Measurements from ENCODE around the gene MAP4K4. TPM values are rescaled to one million over a fixed set of nuclear protein-coding genes. Genes with fewer than 3 reads are reported as not detected.
"Not testable (repeated sequence)": the region's sequence is repeated elsewhere in the genome, so short reads cannot be mapped to it uniquely, and the experiment has no call there.

The MAP4K4 gene
- total and polyA plus RNA-seq, 2 donors from 2014 or later, result 8.4 to 62.8 TPM

DNA sequence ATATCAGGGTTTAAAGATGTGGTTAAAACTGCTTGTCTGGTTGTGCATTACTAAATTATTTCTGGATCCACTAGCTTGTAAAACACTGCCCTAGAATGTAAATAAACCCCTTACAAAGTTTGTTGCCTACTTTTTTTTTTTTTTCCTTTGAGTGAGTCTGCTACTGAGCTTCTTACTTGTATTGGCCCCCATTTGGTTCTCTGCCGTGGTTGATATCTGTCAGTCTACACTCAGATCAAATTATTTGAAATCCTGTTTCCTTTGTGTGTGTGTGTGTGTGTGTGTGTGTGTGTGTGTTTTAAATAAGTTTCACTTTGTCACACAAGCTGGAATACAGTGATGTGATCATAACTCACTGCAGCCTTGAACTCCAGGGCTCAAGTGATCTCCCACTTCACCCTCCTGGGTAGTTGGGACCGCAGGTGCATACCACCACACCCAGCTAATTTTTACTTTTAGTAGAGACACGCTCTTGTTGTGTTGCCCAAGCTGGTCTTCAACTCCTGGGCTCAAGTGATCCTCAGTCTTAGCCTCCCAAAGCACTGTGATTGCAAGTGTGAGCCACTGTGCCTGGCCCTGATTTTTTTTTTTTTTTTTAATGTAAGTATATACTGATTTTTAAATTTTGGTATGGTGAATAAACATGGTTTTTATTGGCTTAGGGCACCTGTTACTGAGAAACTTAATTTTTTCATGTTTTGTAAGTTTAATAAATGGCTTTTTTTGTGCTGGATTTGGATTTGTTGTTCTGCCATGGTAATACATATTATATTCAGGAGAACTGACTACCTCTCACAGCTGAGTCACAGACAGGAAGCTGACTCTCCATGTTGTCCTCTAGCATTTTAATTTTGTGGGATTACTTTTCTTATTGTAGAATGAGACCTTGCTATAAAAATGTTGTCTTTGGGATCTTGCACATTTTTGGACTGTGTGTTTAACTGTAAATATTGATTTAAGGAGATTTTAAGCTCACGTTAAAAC is 48.5 kb downstream of the MAP4K4 start:
- Histone ChIP-seq H3K27me3 (ENCODE audit: control insufficient read depth, insufficient read depth, low read length) (no peaks in the 10 kb centered on the region), H3K9me3 (ENCODE audit: control insufficient read depth in 2 of 3, insufficient read depth in 1 of 3, low read length in 3 of 3) (no peaks in the 10 kb centered on the region), H3K27ac (ENCODE audit: low read depth in 2 of 2, low read length in 2 of 2) (no peak overlapping the region), H3K36me3 (ENCODE audit: control insufficient read depth in 2 of 3, insufficient read depth in 3 of 3, low read length in 3 of 3) (no peaks in the 10 kb centered on the region), H3K4me3 (ENCODE audit: low read length in 3 of 3) (no peak overlapping the region), H3K4me1 (ENCODE audit: control insufficient read depth in 2 of 3, insufficient read depth in 2 of 3, low read depth in 1 of 3, low read length in 3 of 3) (peaks cover 0 to 15% (median 10%) of the 10 kb centered on the region in 3 donors), H3K9ac (ENCODE audit: low read length in 3 of 3) (no peak overlapping the region)
- FAIRE-seq (no peak), DNase-seq (no peak)
- TF ChIP-seq, protein P1, sequence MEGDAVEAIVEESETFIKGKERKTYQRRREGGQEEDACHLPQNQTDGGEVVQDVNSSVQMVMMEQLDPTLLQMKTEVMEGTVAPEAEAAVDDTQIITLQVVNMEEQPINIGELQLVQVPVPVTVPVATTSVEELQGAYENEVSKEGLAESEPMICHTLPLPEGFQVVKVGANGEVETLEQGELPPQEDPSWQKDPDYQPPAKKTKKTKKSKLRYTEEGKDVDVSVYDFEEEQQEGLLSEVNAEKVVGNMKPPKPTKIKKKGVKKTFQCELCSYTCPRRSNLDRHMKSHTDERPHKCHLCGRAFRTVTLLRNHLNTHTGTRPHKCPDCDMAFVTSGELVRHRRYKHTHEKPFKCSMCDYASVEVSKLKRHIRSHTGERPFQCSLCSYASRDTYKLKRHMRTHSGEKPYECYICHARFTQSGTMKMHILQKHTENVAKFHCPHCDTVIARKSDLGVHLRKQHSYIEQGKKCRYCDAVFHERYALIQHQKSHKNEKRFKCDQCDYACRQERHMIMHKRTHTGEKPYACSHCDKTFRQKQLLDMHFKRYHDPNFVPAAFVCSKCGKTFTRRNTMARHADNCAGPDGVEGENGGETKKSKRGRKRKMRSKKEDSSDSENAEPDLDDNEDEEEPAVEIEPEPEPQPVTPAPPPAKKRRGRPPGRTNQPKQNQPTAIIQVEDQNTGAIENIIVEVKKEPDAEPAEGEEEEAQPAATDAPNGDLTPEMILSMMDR (IDR thresholded peaks at IDR 0.05; ENCODE audit: borderline replicate concordance, extremely low read depth, insufficient read depth), result no peak
- intact Hi-C loops (cut with DNase I), result no loop called here

GRCh38 chr2:101748000-101748399 is 50.5 kb downstream of the MAP4K4 start:
- Histone ChIP-seq H3K36me3 (ENCODE audit: control insufficient read depth in 2 of 3, insufficient read depth in 3 of 3, low read length in 3 of 3) (no peaks in the 10 kb centered on the region), H3K9ac (ENCODE audit: low read length in 3 of 3) (no peak overlapping the region), H3K9me3 (ENCODE audit: control insufficient read depth in 2 of 3, insufficient read depth in 1 of 3, low read length in 3 of 3) (no peaks in the 10 kb centered on the region), H3K27ac (ENCODE audit: low read depth in 2 of 2, low read length in 2 of 2) (no peak overlapping the region), H3K4me3 (ENCODE audit: low read length in 3 of 3) (no peak overlapping the region), H3K27me3 (ENCODE audit: control insufficient read depth, insufficient read depth, low read length) (no peaks in the 10 kb centered on the region), H3K4me1 (ENCODE audit: control insufficient read depth in 2 of 3, insufficient read depth in 2 of 3, low read depth in 1 of 3, low read length in 3 of 3) (peaks cover 2 to 23% (median 15%) of the 10 kb centered on the region in 3 donors)
- FAIRE-seq (no peak), DNase-seq (no peak)
- TF ChIP-seq, protein P1 (IDR thresholded peaks at IDR 0.05; ENCODE audit: borderline replicate concordance, extremely low read depth, insufficient read depth), result no peak
- intact Hi-C loops (cut with DNase I), result no loop called here

DNA sequence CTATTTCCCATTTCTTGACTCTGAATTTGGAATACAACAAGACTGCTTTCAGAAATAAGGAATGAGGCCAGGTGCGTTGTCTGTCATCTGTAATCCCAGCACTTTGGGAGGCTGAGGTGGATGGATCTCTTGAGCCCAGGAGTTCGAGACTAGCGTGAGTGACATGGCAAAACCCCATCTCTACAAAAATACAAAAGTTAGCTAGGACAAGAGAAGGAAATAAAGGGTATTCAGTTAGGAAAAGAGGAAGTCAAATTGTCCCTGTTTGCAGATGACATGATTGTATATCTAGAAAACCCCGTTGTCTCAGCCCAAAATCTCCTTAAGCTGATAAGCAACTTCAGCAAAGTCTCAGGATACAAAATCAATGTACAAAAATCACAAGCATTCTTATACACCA is 51.0 kb downstream of the MAP4K4 start:
- H3K27ac ChIP-seq (ENCODE audit: low read depth in 2 of 2, low read length in 2 of 2); H3K27me3 ChIP-seq (ENCODE audit: control insufficient read depth, insufficient read depth, low read length); FAIRE-seq; intact Hi-C loops (cut with DNase I); DNase-seq; H3K4me3 ChIP-seq (ENCODE audit: low read length in 3 of 3); H3K9ac ChIP-seq (ENCODE audit: low read length in 3 of 3); H3K36me3 ChIP-seq (ENCODE audit: control insufficient read depth in 2 of 3, insufficient read depth in 3 of 3, low read length in 3 of 3); H3K9me3 ChIP-seq (ENCODE audit: control insufficient read depth in 2 of 3, insufficient read depth in 1 of 3, low read length in 3 of 3): not testable (repeated sequence)
- H3K4me1 ChIP-seq (ENCODE audit: control insufficient read depth in 2 of 3, insufficient read depth in 2 of 3, low read depth in 1 of 3, low read length in 3 of 3), result peaks cover 2 to 23% (median 15%) of the 10 kb centered on the region in 3 donors

- peaks cover 2 to 26% (median 25%) of the 10 kb centered on the region in 3 donors for H3K4me1 ChIP-seq (ENCODE audit: control insufficient read depth in 2 of 3, insufficient read depth in 2 of 3, low read depth in 1 of 3, low read length in 3 of 3)
- intact Hi-C loops (cut with DNase I), result no loop called here
- TF ChIP-seq, protein P1 (IDR thresholded peaks at IDR 0.05; ENCODE audit: borderline replicate concordance, extremely low read depth, insufficient read depth), result no peak
- H3K36me3 ChIP-seq (ENCODE audit: control insufficient read depth in 2 of 3, insufficient read depth in 3 of 3, low read length in 3 of 3), result no peaks in the 10 kb centered on the region
- H3K9me3 ChIP-seq (ENCODE audit: control insufficient read depth in 2 of 3, insufficient read depth in 1 of 3, low read length in 3 of 3), result no peaks in the 10 kb centered on the region
- H3K4me3 ChIP-seq (ENCODE audit: low read length in 3 of 3), result no peak overlapping the region
- no peak overlapping the region for H3K27ac ChIP-seq (ENCODE audit: low read depth in 2 of 2, low read length in 2 of 2)
- FAIRE-seq (no peak), DNase-seq (no peak)
- H3K9ac ChIP-seq (ENCODE audit: low read length in 3 of 3), result no peak overlapping the region
- no peaks in the 10 kb centered on the region for H3K27me3 ChIP-seq (ENCODE audit: control insufficient read depth, insufficient read depth, low read length)
Measured at GRCh38 chr2:101750688-101751087, 53.2 kb downstream of the MAP4K4 start.

All from kidney (tissue), 14 donors.